Activated CD4-positive, alpha-beta T cell treated with anti-CD3 and anti-CD28 coated beads, Interleukin-2, Interleukin-4, amounts not matched to agents 100 ng/mL and 50 ng/mL, durations not matched to agents 16 hours and 8 hours (primary cell): ENCODE measurements around the gene AOC2.
"Not testable (repeated sequence)": the region's sequence is repeated elsewhere in the genome, so short reads cannot be mapped to it uniquely, and the experiment has no call there.

Experiments used
- DNase-seq: peaks from one replicate; pipeline ENCODE4 v3.0.0-alpha.2; 2020; ENCODE audit warnings: low spot score

The AOC2 gene

GRCh38 chr17:42881706-42882105, 37.3 kb downstream of the AOC2 start:
- not testable (repeated sequence) for DNase-seq

GRCh38 chr17:42882166-42882565, 37.8 kb downstream of the AOC2 start:
- no peak for DNase-seq

GRCh38 chr17:42883802-42884558, 39.6 kb downstream of the AOC2 start:
- no peak for DNase-seq

GRCh38 chr17:42885806-42886205, 41.4 kb downstream of the AOC2 start:
- DNase-seq: not testable (repeated sequence)

GRCh38 chr17:42886283-42887176, 42.1 kb downstream of the AOC2 start:
- no peak for DNase-seq

GRCh38 chr17:42889809-42890208, 45.4 kb downstream of the AOC2 start:
- DNase-seq: no peak

GRCh38 chr17:42891539-42892152, 47.3 kb downstream of the AOC2 start:
- no peak for DNase-seq

- DNase-seq: no peak
Measured at GRCh38 chr17:42893359-42893758, 49.0 kb downstream of the AOC2 start.

- DNase-seq: no peak
Measured at GRCh38 chr17:42894283-42895184, 50.2 kb downstream of the AOC2 start.

GRCh38 chr17:42895185-42895555, 50.8 kb downstream of the AOC2 start:
- DNase-seq: no peak

GRCh38 chr17:42898147-42898811, 53.9 kb downstream of the AOC2 start:
- no peak for DNase-seq

- DNase-seq: not testable (repeated sequence)
Measured at GRCh38 chr17:42899981-42900380, 55.6 kb downstream of the AOC2 start.
